HG03460 (cell line): ENCODE data around the gene DYNC1I1.

Source experiments
- ATAC-seq: cut with Tn5 transposase; IDR thresholded peaks from one replicate; pipeline ENCODE4 v1.9.1; 2021; ENCODE audit not compliant: unreplicated experiment

DYNC1I1 gene

DNA sequence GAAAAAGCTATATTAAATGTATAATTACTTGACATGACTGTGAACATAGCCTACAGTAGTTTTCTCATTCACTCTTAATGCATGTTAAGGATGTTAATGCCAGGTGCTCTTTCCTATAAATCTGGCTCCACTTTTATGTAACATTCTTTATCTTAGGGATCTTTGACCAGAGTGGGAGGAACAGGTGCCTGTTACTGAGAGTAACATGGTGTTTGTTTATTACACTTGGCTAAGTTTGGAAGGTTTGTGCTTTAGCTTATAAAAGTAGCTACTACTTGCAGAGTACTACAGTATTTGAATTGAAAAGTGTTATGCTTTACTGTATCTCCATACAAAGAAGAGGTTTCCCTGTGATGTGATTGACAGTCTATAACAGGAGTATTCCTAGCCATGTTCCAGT is 183.4 kb downstream of the DYNC1I1 start:
- no peak for ATAC-seq

DNA sequence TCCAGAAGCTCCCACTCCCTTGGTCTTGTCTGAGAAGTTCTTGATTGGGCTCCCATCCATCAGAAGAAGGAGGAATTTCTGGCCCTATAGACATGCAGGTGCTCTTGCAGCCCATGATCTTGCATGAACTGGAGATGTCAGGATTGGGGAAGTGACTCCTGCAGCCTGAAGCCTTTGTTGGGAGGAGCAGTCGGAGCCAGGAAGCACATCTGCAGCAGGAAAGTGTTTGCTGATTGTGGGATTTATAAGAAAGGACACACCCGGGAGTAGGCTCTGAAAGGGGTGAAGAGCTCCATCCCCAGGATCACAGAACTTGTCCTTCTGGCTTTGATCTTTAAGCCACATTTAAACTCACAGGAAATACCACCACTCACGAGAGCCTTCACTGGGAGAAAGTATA is 185.2 kb downstream of the DYNC1I1 start:
- no peak for ATAC-seq

- ATAC-seq = no peak
Observed at GRCh38 chr7:95960706-95961244, 188.4 kb downstream of the DYNC1I1 start.

DNA sequence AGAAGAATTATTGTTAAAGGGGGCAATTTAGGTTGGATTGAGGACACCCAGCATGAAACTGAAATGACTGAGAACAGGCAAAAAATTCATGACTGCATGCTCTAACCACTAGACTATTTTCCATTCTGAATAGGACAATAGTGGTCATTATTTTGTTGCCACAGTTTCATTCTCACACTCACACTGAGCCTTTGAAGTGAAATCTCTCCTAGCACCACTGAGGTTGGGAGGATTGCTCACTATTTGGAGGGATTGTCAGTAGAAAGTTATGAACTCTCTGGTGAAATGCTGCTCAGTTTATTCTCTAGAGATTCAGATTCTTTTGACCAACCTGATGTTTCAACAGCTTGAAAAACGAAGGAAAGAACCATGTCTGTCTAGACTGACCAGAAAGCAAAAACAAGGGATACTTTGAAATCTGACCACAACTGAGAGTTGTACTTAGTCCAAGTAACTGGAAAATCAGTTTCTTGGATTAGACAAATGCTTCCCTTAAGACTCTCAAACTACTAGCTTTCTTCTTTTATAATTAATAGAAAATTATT is 191.2 kb downstream of the DYNC1I1 start:
- no peak for ATAC-seq

DNA sequence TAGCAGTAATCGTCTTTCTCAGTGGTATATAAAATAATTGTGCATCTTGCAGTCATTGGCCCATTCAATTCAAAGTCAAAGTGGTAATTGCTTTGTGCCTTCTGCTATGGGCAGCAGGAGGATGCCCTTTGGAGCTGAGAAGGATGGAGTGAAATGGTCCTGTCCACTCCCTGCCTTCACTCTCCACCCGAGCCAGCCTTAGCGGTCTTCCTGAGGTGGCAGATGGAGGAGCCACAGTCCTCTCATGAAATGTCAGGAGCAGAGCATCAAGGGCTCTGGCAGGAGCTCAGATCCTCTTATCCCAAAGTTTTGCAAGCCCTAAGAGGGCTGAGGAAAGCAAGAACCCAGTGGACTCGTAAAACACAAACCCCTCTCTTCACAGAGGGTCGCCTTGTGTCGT is 199.4 kb downstream of the DYNC1I1 start:
- no peak for ATAC-seq

DNA sequence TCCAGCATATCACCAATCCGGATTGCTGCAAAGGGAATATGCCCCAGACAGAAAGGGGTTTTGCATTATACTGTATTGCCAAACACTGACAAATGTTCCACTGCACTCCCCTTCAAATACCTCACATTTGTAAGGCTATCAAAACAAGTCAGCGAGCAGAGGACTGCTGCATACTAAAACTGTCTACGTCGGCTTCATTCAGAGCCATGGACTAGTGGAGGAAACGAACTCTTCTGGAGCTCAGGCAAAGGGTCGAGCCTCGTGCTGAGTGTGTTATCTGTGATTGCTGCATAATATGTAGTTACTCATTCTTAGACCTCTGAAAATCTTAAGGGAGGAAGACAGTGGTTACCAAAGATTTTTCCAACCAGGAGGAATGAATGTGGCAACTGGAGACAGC is 200.2 kb downstream of the DYNC1I1 start:
- no peak for ATAC-seq

DNA sequence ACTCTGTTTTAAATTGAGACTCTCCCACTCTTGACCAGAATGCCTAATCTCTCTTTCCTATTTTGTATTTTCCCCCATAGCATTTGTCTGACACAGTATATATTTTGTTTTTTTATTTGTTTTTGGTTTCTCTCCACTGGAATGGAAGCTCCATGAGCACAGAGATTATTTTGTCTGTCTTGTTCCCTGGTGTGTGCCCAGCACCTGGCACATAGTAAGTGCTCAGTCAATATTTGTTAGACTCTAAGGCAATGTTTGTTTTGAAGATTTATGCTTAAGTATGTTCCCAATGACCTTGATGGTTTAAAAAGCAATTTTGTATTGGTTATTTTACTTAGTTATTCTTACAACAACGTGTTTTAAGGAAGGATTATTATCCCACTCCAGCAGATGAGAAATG is 201.8 kb downstream of the DYNC1I1 start:
- ATAC-seq = no peak

- ATAC-seq = no peak
Observed at GRCh38 chr7:95976369-95977060, 204.2 kb downstream of the DYNC1I1 start.

GRCh38 chr7:95977994-95978393 is 205.6 kb downstream of the DYNC1I1 start:
- no peak for ATAC-seq

DNA sequence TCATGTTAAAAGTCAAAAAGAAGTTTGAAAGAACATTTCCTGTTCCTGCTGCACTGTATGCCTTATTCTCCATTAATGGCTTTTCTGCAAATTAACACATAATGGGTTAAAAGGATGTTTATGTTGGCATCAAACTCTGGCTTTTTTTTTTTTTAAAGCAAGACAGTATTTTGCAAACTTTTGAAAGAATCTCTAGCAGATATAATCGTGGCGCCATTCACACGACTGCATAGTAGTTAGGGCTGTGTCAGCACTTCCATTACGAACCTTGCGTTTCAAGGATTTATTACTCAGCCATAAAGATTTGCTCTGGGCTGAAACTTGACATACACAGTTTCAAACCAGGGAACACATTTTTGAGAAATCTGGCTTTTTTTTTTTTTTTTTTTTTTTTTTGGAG is 207.8 kb downstream of the DYNC1I1 start:
- ATAC-seq = no peak

DNA sequence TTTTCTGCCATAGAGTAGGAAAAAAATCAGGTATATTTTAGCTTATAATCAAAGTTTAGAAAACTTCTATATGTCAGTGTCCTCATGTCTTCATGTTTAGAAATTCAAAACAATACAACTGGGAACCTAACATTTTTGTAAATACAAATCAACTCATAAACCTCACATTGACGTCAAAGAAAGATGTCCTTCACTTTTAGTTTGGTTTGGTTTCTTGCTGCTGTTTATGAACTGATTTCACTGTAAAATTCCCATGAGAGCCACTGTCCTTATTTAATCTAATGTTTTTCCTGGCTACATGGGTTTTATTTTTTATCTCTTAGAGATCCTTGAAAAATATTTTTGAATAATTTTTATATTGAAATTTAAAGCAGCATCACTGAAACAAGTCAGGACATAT is 208.4 kb downstream of the DYNC1I1 start:
- no peak for ATAC-seq

GRCh38 chr7:95986178-95986764 is 213.9 kb downstream of the DYNC1I1 start:
- ATAC-seq = no peak

GRCh38 chr7:95989301-95989700 is 216.9 kb downstream of the DYNC1I1 start:
- no peak for ATAC-seq

GRCh38 chr7:95993380-95993779 is 221.0 kb downstream of the DYNC1I1 start:
- ATAC-seq = no peak

GRCh38 chr7:95996174-95996573 is 223.8 kb downstream of the DYNC1I1 start:
- no peak for ATAC-seq

DNA sequence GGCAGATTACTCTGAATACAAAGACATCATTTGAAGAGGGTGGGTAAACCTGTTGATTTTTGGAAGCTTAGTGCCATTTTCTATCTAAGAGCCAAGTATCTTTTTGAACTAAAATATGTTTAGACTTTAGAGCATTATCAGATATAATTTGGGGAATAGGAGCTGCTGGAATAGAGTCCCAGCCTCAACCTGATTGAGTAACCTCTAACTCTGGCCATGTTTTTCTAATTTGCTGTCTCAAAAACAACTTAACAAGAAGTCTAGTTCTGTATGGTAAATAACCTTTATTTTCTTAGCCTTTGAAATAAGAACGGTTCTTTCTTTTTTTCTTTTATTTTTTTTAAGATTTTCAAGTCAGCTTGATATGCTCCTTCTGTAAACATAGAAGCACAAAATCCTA is 224.5 kb downstream of the DYNC1I1 start:
- no peak for ATAC-seq

DNA sequence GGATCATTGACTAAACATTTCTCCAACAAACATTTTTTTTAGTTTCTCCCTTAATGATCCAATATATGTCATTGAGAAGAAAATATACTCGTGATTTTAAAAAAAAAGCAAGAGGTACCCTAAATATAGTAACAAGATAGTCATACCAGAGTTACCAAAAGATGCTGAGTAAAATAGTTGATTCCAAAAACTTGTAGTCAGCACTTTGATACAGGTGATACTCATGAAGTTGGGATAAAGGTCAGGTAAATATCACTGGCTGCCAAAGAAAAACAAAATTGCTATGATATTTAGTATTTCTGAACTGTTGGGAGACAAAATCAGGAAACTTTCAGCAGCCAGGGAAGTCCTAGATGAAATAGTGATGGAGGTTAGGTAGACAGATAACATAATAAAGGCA is 225.3 kb downstream of the DYNC1I1 start:
- no peak for ATAC-seq

GRCh38 chr7:95999481-95999880 is 227.1 kb downstream of the DYNC1I1 start:
- ATAC-seq = no peak

GRCh38 chr7:96004578-96004977 is 232.2 kb downstream of the DYNC1I1 start:
- ATAC-seq = no peak

DNA sequence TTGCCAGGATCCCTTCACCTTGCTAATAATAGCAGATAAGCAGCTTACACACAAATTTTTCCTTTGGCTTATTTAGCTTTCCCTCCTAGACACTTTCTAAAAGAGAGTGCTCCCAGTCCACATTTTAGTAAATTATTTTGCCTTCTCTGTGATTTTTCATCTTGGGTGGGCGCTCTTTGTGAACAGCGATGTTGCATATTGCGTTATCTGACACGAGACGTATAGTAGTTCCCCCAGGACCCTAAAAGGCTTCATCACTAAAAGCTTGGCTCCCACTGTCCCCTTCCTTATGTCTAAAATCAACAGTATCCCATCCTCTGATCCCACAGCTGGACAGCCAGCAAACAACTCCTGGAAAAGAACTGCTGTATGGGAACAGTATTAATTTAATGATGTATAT is 232.9 kb downstream of the DYNC1I1 start:
- no peak for ATAC-seq

DNA sequence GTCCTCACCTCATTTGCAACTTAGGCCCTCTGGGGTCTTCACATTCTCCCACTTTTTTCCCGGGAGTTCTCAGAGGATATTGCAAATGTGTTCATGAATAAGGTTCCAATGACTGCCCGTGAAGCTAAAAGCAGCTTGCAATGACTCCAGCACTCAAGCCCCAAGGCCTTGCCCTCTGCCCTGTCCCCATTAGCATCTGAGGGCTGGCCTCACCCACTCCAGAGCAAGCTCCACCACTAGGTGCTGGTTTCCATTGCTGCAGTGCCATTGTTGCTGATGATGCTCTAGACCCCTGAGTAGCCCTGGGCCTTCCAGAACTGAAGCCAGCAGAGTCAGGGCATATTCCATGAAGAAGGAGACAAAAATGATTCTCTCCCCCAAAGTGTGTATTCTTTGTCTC is 236.8 kb downstream of the DYNC1I1 start:
- no peak for ATAC-seq

- ATAC-seq = no peak
Observed at GRCh38 chr7:96013836-96014235, 241.5 kb downstream of the DYNC1I1 start.
